IPS-18c (cell line): Measurements from ENCODE around the gene SELENOM.

Source experiments
- H3K4me3 ChIP-seq: 2 replicates; pipeline ENCODE4 v1.7.0; 2013; ENCODE audit warnings: low read depth, mild to moderate bottlenecking, low read length, moderate library complexity; ENCODE audit not compliant: insufficient read depth
- H3K9me3 ChIP-seq: one replicate; pipeline ENCODE4 v1.6.1; 2013; ENCODE audit warnings: mild to moderate bottlenecking, low read length, moderate library complexity; ENCODE audit not compliant: control insufficient read depth, insufficient read depth

SELENOM gene

DNA sequence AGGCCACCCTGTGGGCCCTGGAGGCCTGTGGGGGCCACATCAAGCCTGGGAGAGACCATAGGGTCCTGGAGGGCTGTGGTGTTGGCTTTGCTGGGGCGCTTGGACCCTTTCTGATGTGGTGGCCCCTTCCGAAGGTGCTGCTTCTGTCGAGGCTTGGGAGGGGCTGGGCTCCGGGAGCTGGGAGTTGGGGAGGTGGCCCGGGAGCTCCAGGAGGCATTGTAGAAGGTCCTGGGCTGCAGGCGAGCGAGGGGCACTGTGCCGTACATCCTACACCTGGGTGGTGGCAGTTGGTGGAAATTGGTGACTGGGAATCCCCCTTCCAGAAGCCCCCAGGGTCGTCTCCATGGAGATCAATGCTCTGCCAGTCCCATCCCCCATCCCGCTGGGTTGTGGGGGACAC lies 30.4 kb upstream of the SELENOM start:
- H3K9me3 ChIP-seq, result peaks cover 2% of the 10 kb centered on the region
- H3K4me3 ChIP-seq, result no peak overlapping the region

DNA sequence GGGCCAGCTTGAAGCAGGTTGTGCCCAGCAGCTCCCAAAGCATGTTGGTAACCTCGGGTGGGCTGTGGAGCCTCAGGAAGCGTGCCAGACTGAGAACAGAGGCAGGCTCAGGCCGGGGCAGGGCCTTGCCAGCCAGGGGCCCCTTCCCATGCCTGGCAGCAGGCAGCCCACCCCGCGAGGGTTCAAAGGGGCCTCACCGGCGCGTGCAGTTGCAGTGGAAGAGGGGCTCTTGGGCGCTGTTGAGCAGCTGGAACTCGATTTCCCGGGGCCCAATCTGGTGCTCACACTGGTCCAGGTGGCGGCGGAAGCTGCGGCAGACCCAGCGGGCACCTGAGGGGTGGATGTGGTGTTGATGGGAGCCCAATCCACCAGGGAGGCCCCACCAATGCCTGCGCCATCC lies 29.3 kb upstream of the SELENOM start:
- peaks cover 2% of the 10 kb centered on the region for H3K9me3 ChIP-seq
- H3K4me3 ChIP-seq, result no peak overlapping the region

DNA sequence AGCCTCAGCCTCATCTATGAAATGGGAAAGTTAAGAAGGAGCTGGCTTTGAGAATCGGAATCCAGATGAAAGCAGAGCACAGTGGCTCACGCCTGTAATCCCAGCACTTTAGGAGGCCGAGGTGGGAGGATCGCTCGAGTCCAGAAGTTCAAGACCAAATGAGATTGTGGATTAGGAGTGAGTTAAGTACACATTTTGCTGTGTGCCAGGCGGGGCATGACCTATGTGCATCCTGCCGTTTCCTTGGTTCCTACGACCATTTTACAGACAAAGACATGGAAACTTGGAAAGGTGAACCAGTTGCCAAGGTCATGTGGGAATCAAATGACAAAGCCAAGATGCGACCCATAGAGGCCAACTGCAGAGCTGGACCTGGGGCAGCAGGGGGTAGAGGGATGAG lies 28.8 kb upstream of the SELENOM start:
- Histone ChIP-seq H3K4me3 (no peak overlapping the region), H3K9me3 (peaks cover 2% of the 10 kb centered on the region)

DNA sequence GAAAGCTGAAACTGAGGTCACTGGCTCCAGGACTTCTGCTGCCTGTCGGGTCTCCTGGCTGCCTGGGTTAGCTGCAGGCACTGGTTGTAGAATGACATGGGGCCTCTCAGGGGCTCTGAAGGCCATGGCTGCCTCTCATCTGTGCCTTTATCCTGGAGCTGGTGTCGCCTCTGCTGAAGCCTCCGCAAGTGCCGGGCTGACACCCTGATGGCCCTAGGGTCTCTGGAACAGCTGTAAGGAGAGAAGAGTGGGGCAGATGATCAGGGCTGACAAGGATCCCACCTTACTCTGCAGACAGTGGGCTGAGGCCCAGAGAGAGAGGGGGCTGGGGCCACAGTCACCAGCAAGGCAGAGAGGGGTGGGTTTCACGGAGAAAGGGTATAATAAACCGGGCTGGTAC lies 28.3 kb upstream of the SELENOM start:
- Histone ChIP-seq H3K4me3 (no peak overlapping the region), H3K9me3 (peaks cover 2% of the 10 kb centered on the region)

DNA sequence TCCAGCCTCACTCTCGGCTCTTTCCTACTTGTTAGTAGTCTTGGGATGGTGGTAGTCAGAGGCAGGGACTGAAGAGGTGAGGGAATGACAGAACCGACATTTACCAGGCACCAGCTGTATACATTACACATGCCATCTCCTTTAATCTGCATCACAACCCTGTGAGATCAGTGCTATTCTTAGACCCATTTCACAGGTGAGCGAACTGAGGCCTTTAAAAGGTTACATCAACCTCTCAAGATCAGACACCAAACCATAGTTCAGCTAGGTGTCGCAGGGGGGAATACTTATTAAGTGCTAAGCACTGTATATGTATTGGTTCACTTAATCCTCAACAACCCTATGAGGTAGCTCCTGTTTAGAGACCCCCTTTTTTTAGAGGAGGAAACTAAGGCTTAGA lies 27.3 kb upstream of the SELENOM start:
- Histone ChIP-seq H3K4me3 (no peak overlapping the region), H3K9me3 (peaks cover 2% of the 10 kb centered on the region)

DNA sequence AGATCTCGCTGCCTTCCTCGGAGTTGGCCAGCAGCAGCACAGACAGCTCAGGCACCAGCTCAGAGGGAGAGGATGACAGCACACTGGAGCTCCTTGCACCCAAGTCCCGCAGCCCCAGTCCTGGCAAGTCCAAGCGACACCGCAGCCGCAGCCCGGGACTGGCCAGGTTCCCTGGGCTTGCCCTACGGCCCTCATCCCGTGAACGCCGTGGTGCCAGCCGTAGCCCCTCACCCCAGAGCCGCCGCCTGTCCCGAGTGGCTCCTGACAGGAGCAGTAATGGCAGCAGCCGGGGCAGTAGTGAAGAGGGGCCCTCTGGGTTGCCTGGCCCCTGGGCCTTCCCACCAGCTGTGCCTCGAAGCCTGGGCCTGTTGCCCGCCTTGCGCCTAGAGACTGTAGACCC lies 26.5 kb upstream of the SELENOM start:
- H3K9me3 ChIP-seq, result peaks cover 2% of the 10 kb centered on the region

DNA sequence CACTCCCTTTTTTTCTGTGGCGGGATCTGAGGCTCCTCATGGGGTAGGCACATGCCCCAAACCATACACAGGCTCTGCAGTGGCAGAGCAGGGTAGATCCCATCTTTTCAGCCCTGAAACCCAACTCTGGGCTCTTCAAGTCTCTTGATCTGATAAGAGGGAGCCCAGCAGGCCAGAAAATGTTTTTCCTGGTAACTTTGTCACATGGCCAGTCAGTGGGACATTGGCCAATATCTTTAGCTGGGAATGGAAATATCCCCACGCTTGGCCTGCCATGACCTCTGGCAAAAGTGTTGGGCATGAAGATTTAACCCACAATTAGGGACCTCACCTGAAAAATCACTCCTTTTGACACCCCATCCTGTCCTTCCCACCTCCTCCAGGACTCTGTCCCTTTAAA lies 23.5 kb upstream of the SELENOM start:
- H3K9me3 ChIP-seq, result peaks cover 2% of the 10 kb centered on the region
- no peak overlapping the region for H3K4me3 ChIP-seq

More for the DNA sequence above, 26.5 kb upstream of the SELENOM start:
- H3K4me3 ChIP-seq, result no peak overlapping the region

DNA sequence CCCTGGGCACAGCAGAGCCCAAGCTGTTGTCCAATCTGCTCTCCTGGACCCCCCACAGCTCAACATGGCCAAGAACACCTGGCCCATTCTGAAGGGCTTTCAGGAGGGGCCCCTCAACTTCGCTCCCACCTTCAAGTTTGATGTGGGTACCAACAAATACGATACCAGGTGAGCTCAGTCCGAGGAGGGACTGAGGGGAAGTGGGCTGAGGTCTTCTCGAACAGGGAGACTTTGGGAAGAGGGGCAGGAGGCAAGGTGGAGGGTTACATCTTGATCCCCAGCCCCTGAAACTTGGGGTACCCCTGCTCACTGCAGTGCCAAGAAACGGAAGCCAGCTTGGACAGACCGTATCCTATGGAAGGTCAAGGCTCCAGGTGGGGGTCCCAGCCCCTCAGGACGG lies 20.8 kb upstream of the SELENOM start:
- Histone ChIP-seq H3K9me3 (peaks cover 2% of the 10 kb centered on the region), H3K4me3 (no peak overlapping the region)

DNA sequence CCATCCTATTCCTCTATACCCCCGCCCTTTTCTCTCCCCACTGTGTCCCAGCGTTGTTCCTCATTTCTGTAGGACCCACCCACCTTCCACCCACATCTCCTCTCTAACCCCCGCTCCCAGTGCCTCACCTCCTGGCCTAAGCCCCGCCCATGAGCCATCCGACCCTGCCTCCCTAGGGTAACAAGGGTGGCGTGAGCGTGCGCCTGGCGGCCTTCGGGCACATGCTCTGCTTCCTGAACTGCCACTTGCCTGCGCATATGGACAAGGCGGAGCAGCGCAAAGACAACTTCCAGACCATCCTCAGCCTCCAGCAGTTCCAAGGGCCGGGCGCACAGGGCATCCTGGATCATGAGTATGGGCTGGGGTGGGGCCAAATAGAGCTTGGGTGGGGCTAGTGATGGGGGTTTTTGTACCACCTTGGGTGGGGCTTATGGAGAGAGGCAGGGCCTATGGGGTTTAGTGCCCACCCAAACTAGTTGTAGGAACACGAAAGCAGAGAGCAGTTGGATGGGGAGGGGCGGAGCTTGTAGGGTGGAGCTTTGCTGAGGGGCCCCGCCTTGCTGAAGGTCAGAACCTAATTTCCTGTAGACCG lies 19.9 kb upstream of the SELENOM start:
- no peaks in the 10 kb centered on the region for H3K9me3 ChIP-seq
- peak overlapping the region; percentile 20; the same call in 1 of the 2 replicates for H3K4me3 ChIP-seq

DNA sequence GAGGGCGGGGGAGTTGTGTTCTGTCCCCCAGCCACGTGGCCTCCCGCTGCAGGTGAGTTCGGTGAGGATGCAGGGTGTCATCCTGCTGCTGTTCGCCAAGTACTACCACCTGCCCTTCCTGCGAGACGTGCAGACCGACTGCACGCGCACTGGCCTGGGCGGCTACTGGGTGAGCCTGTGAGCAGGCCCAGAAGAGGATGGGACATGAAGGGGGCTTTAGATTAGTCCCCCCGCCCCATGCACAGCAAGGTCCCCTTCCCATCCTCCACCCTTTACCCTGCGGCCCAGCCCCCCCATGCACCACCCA lies 19.5 kb upstream of the SELENOM start:
- H3K9me3 ChIP-seq, result no peaks in the 10 kb centered on the region
- no peak overlapping the region for H3K4me3 ChIP-seq

DNA sequence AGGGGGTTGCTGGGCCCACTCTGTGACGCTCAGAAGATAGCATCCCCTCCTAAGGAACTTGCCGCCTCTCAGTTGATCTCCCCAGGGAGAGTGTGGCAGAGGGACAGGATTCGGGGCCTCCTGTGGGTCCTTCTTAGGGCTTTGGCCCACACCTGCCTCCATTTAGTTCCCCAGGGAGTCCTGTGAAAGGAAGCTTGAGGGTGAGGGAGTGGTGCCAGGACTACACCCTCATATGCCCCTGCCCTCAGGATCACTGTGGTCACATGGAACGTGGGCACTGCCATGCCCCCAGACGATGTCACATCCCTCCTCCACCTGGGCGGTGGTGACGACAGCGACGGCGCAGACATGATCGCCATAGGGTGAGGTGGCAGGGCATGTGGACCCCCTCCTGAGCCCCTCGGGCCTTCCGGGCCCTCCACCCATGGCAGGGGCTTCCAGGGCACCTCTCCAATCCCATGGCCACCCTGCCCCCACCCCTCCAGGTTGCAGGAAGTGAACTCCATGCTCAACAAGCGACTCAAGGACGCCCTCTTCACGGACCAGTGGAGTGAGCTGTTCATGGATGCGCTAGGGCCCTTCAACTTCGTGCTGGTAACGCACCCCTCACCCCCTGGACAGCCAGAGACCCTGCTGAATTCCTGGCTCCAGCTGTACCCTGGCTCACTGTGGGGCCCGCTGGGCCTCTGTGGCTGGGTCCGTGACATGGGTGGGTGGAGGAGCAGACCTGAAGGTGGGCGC lies 18.9 kb upstream of the SELENOM start:
- Histone ChIP-seq H3K9me3 (no peaks in the 10 kb centered on the region), H3K4me3 (no peak overlapping the region)

DNA sequence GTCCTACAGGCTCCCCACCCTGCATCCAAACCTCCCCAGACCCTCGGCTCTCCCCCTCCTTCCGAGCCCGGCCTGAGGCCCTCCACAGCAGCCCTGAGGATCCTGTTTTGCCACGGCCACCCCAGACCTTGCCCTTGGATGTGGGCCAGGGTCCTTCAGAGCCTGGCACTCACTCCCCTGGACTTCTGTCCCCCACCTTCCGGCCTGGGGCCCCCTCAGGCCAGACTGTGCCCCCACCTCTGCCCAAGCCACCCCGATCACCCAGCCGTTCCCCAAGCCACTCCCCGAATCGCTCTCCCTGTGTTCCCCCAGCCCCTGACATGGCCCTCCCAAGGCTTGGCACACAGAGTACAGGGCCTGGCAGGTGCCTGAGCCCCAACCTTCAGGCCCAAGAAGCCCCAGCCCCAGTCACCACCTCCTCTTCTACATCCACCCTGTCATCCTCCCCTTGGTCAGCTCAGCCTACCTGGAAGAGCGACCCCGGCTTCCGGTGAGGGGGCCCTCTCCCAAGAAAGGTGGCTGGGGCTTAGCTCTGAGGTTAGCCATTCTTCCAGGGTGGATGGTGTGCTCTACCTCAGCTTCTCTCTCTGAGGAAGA lies 18.3 kb upstream of the SELENOM start:
- Histone ChIP-seq H3K4me3 (no peak overlapping the region), H3K9me3 (no peaks in the 10 kb centered on the region)

DNA sequence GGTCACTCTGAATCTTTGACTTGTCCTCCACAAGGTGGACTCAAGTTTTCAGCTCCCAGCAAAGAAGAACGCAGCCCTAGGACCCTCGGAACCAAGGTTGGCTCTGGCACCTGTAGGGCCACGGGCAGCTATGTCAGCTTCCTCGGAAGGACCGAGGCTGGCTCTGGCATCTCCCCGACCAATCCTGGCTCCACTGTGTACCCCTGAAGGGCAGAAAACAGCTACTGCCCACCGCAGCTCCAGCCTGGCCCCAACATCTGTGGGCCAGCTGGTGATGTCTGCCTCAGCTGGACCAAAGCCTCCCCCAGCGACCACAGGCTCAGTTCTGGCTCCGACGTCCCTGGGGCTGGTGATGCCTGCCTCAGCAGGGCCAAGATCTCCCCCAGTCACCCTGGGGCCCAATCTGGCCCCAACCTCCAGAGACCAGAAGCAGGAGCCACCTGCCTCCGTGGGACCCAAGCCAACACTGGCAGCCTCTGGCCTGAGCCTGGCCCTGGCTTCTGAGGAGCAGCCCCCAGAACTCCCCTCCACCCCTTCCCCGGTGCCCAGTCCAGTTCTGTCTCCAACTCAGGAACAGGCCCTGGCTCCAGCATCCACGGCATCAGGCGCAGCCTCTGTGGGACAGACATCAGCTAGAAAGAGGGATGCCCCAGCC lies 17.6 kb upstream of the SELENOM start:
- Histone ChIP-seq H3K4me3 (no peak overlapping the region), H3K9me3 (no peaks in the 10 kb centered on the region)

DNA sequence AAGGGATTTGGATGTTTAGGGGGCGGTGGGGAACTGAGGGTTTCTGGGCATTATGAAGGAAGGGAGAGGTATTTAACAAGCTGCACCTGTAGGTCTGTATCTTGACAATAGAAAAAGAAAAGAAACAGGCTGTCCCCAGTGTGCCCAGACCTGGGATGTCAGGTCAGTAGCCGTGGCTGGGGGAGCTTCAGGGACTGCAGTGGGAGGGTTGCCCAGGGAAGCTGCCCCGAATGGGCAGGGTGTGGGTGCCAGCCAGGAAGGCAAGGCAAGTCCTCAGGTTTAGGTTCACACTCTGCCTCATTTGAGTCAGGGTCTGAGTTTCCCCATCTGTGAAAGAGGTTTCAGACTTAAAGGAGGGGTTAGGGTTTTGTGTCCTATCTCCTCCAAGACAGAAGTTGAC lies 16.9 kb upstream of the SELENOM start:
- H3K9me3 ChIP-seq, result no peaks in the 10 kb centered on the region
- H3K4me3 ChIP-seq, result no peak overlapping the region

DNA sequence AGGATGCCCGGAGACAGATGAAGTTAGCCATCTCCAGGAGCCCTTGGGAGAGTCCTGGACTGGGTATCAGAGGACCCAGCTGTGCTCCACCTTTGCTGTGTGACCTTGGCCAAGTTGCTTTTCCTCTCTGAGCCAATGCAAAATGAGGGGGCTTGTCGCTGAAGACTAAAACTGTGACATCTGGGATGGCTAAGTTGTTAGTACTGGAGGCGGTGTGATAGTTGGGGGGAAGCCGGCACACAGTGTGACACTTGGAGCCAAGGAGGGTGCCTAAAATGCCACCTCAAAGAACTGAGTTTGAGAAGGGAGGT lies 15.9 kb upstream of the SELENOM start:
- no peaks in the 10 kb centered on the region for H3K9me3 ChIP-seq
- H3K4me3 ChIP-seq, result peak overlapping the region; percentile 57

DNA sequence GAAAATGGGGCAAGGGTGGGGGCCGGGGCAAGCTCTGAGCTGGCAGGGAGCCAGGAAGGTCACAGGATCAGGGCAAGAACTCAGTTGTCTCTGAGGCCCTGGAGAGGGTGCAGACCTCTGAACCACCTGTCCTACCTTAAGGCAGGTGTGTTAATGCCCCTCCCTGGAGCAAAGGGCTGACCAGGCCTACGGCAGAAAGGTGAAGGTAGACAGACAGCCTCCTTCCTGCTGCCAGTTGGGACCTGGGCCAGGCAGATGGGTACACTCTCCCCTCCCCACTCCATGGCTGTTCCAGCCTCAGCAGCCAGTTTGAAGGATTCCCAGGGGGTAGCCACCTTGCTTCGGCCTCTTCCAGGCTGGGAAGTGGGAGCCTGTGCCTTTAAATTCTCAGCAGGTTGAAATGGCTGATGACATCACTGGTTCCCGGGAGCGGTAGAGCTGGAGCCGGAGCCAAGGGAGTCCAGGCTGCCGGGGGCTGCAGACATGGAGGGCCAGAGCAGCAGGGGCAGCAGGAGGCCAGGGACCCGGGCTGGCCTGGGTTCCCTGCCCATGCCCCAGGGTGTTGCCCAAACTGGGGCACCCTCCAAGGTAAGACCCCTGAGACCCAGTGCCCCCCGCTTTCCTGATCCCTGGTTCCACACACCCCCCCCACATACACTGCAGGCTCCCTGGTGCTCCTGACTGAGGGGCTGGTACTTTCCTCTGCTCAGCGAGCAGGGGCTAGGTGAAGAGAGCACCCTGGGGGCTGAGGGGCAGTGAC lies 15.3 kb upstream of the SELENOM start, which contains the start of gene INPP5J:
INPP5J (plus strand) TSS at position 435 of the 760 bp plus-strand sequence; CDS start at position 484, 49 bp downstream.
- Histone ChIP-seq H3K9me3 (no peaks in the 10 kb centered on the region), H3K4me3 (peak within 1 kb of the TSS; percentile 57)

DNA sequence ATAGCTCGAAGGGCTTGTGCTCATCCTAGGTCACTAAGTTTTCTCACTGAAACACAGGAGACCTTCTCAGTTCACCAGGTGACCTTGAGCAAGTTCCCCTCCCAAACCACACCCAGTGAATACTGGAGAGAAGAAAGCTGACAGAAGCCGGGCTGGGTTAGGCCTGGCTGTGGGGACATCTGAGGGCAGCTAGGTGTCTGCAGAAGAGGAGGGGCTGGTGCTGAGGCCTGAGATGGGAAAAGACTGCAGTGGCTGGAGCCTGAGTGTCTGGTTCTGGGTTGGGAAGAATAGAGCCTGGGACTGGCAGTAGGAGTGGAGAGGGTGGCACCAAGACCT lies 14.8 kb upstream of the SELENOM start:
- no peak overlapping the region for H3K4me3 ChIP-seq

DNA sequence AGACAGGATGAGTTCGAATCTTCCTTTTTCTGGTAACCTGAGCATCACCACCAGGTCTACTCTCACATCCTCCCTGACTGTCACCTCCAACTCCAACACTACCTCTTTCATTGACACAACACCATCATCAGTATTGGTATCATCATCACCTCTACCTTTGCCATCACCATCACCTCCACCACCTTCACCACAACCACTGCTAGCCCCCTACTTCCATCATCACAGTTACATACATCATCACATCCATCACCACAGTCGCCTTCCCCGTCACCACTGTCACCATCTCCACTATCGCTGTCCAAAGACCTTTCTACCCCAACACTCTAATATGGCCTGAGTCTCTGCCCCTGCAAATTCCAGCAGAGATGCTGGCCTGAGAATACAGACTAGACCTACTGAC lies 14.0 kb upstream of the SELENOM start:
- H3K9me3 ChIP-seq, result no peaks in the 10 kb centered on the region
- no peak overlapping the region for H3K4me3 ChIP-seq

More for the DNA sequence above, 14.8 kb upstream of the SELENOM start:
- H3K9me3 ChIP-seq, result no peaks in the 10 kb centered on the region
